Osteocyte (in vitro differentiated cells): ENCODE results near the gene ECT2. TPM values are rescaled to one million over a fixed set of nuclear protein-coding genes. Genes with fewer than 3 reads are reported as not detected.

Experiments
- DNase-seq: peaks from one replicate; pipeline ENCODE4 v3.0.0; 2021; ENCODE audit warnings: mixed read lengths; ENCODE audit not compliant: unreplicated experiment; ENCODE audit errors: extremely low spot score
- H3K27ac Mint-ChIP-seq: one replicate; pipeline ENCODE4 v1.8.0; 2021; ENCODE audit warnings: mild to moderate bottlenecking, mixed read lengths; ENCODE audit not compliant: unreplicated experiment
- H3K27me3 Mint-ChIP-seq: one replicate; pipeline ENCODE4 v1.8.0; 2021; ENCODE audit warnings: mixed read lengths; ENCODE audit not compliant: unreplicated experiment
- H3K36me3 Mint-ChIP-seq: one replicate; pipeline ENCODE4 v1.8.0; 2021; ENCODE audit warnings: mixed read lengths; ENCODE audit not compliant: unreplicated experiment
- H3K4me1 Mint-ChIP-seq: one replicate; pipeline ENCODE4 v1.8.0; 2021; ENCODE audit warnings: mixed read lengths; ENCODE audit not compliant: unreplicated experiment
- H3K4me3 Mint-ChIP-seq: one replicate; pipeline ENCODE4 v1.8.0; 2021; ENCODE audit warnings: mild to moderate bottlenecking, moderate library complexity, mixed read lengths; ENCODE audit not compliant: unreplicated experiment
- H3K9me3 Mint-ChIP-seq: one replicate; pipeline ENCODE4 v1.8.0; 2021; ENCODE audit warnings: mixed read lengths; ENCODE audit not compliant: unreplicated experiment
- total RNA-seq: library from RNA; stranded (reverse); gene quantifications from 2 replicates; pipeline ENCODE4 v1.2.1, GENCODE V29; 2021
- TF ChIP-seq, protein P1 (sequence below): fragments of 200-600 bp; sonication (generic); IDR thresholded peaks from 2 replicates; pipeline ENCODE4 v1.5.0; 2021; ENCODE audit warnings: antibody characterized with exemption, mild to moderate bottlenecking, moderate library complexity

The ECT2 gene
- total RNA-seq, 1 donor from 2014 or later = 18.9 TPM

DNA sequence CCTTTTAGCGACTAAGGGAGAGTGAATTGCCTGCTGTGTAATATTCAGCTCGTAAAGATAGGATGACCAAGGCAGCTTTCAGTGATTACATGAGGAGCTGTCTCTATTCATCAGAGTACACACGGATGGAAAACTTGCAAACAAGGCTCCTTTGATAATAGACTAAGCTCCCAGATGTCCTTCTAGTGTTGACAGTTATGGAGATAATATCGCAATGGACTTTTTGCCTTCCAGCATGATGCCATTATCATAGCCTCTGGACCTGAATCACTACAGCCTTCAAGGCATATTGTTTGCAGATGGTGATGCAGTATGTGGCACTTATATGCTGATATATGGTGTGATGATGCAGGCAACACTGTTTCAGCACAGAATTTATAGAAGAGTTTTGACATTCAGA lies 93.9 kb downstream of the ECT2 start:
- Mint-ChIP-seq H3K9me3 (no peaks in the 10 kb centered on the region), H3K27ac (no peak overlapping the region), H3K4me1 (peaks cover 6% of the 10 kb centered on the region), H3K27me3 (peaks cover 11% of the 10 kb centered on the region), H3K4me3 (no peak overlapping the region), H3K36me3 (no peaks in the 10 kb centered on the region)
- DNase-seq = no peak
- TF ChIP-seq, protein P1, sequence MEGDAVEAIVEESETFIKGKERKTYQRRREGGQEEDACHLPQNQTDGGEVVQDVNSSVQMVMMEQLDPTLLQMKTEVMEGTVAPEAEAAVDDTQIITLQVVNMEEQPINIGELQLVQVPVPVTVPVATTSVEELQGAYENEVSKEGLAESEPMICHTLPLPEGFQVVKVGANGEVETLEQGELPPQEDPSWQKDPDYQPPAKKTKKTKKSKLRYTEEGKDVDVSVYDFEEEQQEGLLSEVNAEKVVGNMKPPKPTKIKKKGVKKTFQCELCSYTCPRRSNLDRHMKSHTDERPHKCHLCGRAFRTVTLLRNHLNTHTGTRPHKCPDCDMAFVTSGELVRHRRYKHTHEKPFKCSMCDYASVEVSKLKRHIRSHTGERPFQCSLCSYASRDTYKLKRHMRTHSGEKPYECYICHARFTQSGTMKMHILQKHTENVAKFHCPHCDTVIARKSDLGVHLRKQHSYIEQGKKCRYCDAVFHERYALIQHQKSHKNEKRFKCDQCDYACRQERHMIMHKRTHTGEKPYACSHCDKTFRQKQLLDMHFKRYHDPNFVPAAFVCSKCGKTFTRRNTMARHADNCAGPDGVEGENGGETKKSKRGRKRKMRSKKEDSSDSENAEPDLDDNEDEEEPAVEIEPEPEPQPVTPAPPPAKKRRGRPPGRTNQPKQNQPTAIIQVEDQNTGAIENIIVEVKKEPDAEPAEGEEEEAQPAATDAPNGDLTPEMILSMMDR = no peak

GRCh38 chr3:172846103-172846561 lies 95.6 kb downstream of the ECT2 start:
- TF ChIP-seq, protein P1 = no peak
- Mint-ChIP-seq H3K4me1 (peaks cover 6% of the 10 kb centered on the region), H3K36me3 (no peaks in the 10 kb centered on the region), H3K9me3 (no peaks in the 10 kb centered on the region), H3K27me3 (peaks cover 4% of the 10 kb centered on the region), H3K27ac (no peak overlapping the region), H3K4me3 (no peak overlapping the region)
- DNase-seq = no peak

GRCh38 chr3:172846706-172847105 lies 96.2 kb downstream of the ECT2 start:
- Mint-ChIP-seq H3K27ac (no peak overlapping the region), H3K4me1 (peaks cover 6% of the 10 kb centered on the region), H3K36me3 (no peaks in the 10 kb centered on the region), H3K9me3 (no peaks in the 10 kb centered on the region), H3K27me3 (peaks cover under 1% of the 10 kb centered on the region), H3K4me3 (no peak overlapping the region)
- no peak for DNase-seq
- TF ChIP-seq, protein P1 = no peak

DNA sequence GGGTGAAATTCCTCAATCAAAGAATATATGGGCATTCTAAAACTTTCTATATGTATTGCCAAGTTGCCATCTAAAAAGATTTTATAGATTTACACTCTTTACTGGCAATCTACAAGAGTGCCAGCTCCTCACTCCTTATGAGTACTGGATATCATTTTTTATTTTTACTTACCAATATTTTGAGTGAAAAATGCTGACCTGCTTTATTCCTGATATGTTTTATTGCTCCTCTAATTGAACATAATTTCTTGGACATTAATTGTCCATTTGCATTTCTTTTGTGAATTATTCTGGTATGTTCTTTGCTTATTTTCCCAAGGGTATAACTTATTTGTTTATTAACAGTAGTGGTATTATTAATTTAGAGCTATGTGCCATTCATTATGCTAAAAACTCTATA lies 96.8 kb downstream of the ECT2 start:
- H3K27ac Mint-ChIP-seq = no peak overlapping the region
- H3K27me3 Mint-ChIP-seq = no peaks in the 10 kb centered on the region
- H3K9me3 Mint-ChIP-seq = no peaks in the 10 kb centered on the region
- H3K36me3 Mint-ChIP-seq = no peaks in the 10 kb centered on the region
- no peak for DNase-seq
- TF ChIP-seq, protein P1 = no peak
- no peak overlapping the region for H3K4me3 Mint-ChIP-seq
- H3K4me1 Mint-ChIP-seq = peaks cover 6% of the 10 kb centered on the region

GRCh38 chr3:172848910-172849309 lies 98.4 kb downstream of the ECT2 start:
- no peak for DNase-seq
- Mint-ChIP-seq H3K4me1 (peaks cover 6% of the 10 kb centered on the region), H3K4me3 (no peak overlapping the region), H3K27ac (no peak overlapping the region), H3K36me3 (no peaks in the 10 kb centered on the region), H3K9me3 (no peaks in the 10 kb centered on the region), H3K27me3 (no peaks in the 10 kb centered on the region)
- TF ChIP-seq, protein P1 = no peak
